Tibial nerve (tissue), 4 donors: ENCODE data around the gene CCDC88A. TPM values are rescaled to one million over a fixed set of nuclear protein-coding genes. Genes with fewer than 3 reads are reported as not detected.

Experiments used
- DNase-seq, 2 donors: peaks; one replicate each; pipeline ENCODE4 v3.0.0-alpha.2; 2019; ENCODE audit warnings: low spot score in 2 of 2
- H3K27ac ChIP-seq, 4 donors: fragments of 200-600 bp; sonication (generic) in 3 of 4; one replicate each; pipeline ENCODE4 v1.5.1; 2017 to 2019; ENCODE audit warnings: mild to moderate bottlenecking in 1 of 4
- H3K27me3 ChIP-seq, 2 donors: fragments of 200-600 bp; sonication (generic) in 1 of 2; one replicate each; pipeline versions ENCODE4 v1.5.1 to v1.6.0; 2017 to 2019
- H3K36me3 ChIP-seq, 3 donors: fragments of 200-600 bp; sonication (generic); one replicate each; pipeline ENCODE4 v1.5.1; 2018 to 2019
- H3K4me1 ChIP-seq, 4 donors: fragments of 200-600 bp; sonication (generic) in 3 of 4; one replicate each; pipeline ENCODE4 v1.5.1; 2017 to 2019
- H3K4me3 ChIP-seq, 4 donors: fragments of 200-600 bp; sonication (generic) in 3 of 4; one replicate each; pipeline ENCODE4 v1.5.1; 2017 to 2019; ENCODE audit warnings: mild to moderate bottlenecking in 1 of 4, moderate library complexity in 1 of 4
- H3K9me3 ChIP-seq, 4 donors: fragments of 200-600 bp; sonication (generic) in 3 of 4; one replicate each; pipeline ENCODE4 v1.5.1; 2017 to 2019
- EP300 ChIP-seq, 2 donors: sonication (generic); formaldehyde crosslinking; IDR thresholded peaks; one replicate each; pipeline ENCODE4 v1.6.1; 2017; ENCODE audit warnings: antibody characterized with exemption in 2 of 2, mild to moderate bottlenecking in 1 of 2
- POLR2A ChIP-seq, 2 donors: fragments of 450-650 bp; IDR thresholded peaks; one replicate each; pipeline ENCODE4 v1.6.1; 2017; ENCODE audit warnings: antibody characterized with exemption in 2 of 2, mild to moderate bottlenecking in 2 of 2, moderate library complexity in 2 of 2
- WGBS, 2 donors: methylation state at CpG; one replicate each; pipeline ENCODE4 v1.1.5; 2018; 5-methylcytosine and 5-hydroxymethylcytosine counted together
- total RNA-seq, 4 donors: library from RNA; depleted of rRNA; stranded (reverse); fragments of >200 nt; gene quantifications; one replicate each; pipeline ENCODE4 v1.1.0, GENCODE V29; 2016
- TF ChIP-seq, protein P1 (sequence below), 5 experiments: fragments of 200-600 bp in 3 of 5; fragments of 450-650 bp in 2 of 5; sonication (generic) in 3 of 5; IDR thresholded peaks; one replicate each; pipeline ENCODE4 v1.5.1; 2016 to 2019; ENCODE audit warnings: antibody characterized with exemption in 5 of 5, mild to moderate bottlenecking in 3 of 5, moderate library complexity in 2 of 5

CCDC88A gene
- total RNA-seq, 4 donors from 2014 or later: 41.0 to 64.7 (median 57.5) TPM

DNA sequence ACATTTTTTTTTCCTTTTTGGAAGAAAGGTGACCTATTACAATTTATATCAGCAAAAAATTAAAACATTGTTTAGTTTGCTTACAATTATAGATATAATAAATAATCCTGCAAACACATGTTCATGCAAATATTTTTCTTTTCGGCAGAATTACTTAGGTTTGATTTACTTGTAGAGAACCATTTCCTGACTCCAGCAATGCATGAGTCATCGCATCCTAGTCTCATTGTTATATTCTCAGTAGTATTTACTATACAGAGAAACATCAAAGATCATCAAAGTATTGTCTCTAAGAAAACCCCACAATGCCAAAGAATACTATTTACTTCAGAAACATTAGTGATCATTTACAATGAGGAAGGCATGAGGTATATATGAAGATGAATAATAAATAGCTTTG lies 110.2 kb downstream of the CCDC88A start:
- no peak for DNase-seq
- peaks cover 0 to 56% (median 0%) of the 10 kb centered on the region in 3 donors for H3K36me3 ChIP-seq

DNA sequence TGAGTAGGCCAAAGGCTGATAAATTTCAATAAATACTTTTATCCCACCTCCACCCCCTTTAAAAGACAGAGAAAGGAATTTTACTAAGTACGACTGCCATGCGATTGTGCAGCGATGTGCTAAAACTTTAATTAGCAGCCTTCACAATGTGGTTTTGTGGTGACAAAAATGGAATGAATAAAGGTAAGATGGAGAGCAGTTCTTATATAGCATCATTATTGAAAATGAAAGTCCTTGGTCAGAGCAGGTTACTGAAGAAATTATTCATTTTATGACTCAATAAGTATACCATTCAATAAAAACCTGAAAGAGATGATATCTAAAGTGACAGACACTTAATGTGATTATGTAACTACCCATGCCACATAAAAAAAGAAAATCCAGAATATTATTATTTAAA lies 117.4 kb downstream of the CCDC88A start:
- H3K4me3 ChIP-seq: no peak overlapping the region
- TF ChIP-seq EP300 (IDR thresholded peaks at IDR 0.05): no peak
- TF ChIP-seq, protein P1, sequence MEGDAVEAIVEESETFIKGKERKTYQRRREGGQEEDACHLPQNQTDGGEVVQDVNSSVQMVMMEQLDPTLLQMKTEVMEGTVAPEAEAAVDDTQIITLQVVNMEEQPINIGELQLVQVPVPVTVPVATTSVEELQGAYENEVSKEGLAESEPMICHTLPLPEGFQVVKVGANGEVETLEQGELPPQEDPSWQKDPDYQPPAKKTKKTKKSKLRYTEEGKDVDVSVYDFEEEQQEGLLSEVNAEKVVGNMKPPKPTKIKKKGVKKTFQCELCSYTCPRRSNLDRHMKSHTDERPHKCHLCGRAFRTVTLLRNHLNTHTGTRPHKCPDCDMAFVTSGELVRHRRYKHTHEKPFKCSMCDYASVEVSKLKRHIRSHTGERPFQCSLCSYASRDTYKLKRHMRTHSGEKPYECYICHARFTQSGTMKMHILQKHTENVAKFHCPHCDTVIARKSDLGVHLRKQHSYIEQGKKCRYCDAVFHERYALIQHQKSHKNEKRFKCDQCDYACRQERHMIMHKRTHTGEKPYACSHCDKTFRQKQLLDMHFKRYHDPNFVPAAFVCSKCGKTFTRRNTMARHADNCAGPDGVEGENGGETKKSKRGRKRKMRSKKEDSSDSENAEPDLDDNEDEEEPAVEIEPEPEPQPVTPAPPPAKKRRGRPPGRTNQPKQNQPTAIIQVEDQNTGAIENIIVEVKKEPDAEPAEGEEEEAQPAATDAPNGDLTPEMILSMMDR (IDR thresholded peaks at IDR 0.05): no peak
- TF ChIP-seq POLR2A (IDR thresholded peaks at IDR 0.05): no peak
- no peak overlapping the region for H3K27ac ChIP-seq
- WGBS, 2 donors: 94 to 96% methylated on average over 3 of the region's 3 CpGs
- peaks cover 0 to 32% (median 0%) of the 10 kb centered on the region in 3 donors for H3K36me3 ChIP-seq
- H3K4me1 ChIP-seq: no peaks in the 10 kb centered on the region
- H3K27me3 ChIP-seq: no peaks in the 10 kb centered on the region
- DNase-seq: no peak
- no peaks in the 10 kb centered on the region for H3K9me3 ChIP-seq

More for the DNA sequence above, 110.2 kb downstream of the CCDC88A start:
- no peaks in the 10 kb centered on the region for H3K4me1 ChIP-seq
- no peak for TF ChIP-seq EP300 (IDR thresholded peaks at IDR 0.05)
- no peak for TF ChIP-seq POLR2A (IDR thresholded peaks at IDR 0.05)
- TF ChIP-seq, protein P1 (IDR thresholded peaks at IDR 0.05): no peak
- H3K27me3 ChIP-seq: no peaks in the 10 kb centered on the region
- H3K9me3 ChIP-seq: no peaks in the 10 kb centered on the region
- H3K4me3 ChIP-seq: no peak overlapping the region
- no peak overlapping the region for H3K27ac ChIP-seq
- 76 to 78% methylated on average over 2 of the region's 2 CpGs for WGBS, 2 donors

DNA sequence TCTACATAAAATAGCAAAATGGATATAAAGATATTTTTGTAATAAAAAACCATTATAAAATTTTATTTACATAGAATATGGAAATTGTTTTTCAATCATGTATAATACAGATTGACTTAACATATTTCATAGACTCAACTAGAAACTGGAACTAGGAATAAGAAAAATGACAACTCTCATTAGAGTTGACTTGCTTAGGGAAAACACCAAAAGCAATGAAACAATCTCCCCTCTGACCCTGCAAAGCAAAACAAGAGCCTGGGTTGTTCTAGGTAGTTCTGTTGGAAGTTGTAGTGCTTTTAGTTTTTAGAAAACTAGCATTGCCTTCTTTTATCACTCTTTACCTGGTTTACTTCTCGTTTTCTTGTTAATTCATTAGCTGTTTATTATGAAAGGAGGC lies 118.4 kb downstream of the CCDC88A start:
- Histone ChIP-seq H3K4me1 (no peaks in the 10 kb centered on the region), H3K9me3 (no peaks in the 10 kb centered on the region), H3K27me3 (no peaks in the 10 kb centered on the region), H3K27ac (no peak overlapping the region), H3K36me3 (peaks cover 0 to 31% (median 0%) of the 10 kb centered on the region in 3 donors), H3K4me3 (no peak overlapping the region)
- no peak for DNase-seq
- TF ChIP-seq, protein P1 (IDR thresholded peaks at IDR 0.05): no peak
- no peak for TF ChIP-seq EP300 (IDR thresholded peaks at IDR 0.05)
- no peak for TF ChIP-seq POLR2A (IDR thresholded peaks at IDR 0.05)
- WGBS, 2 donors: 98 to 100% methylated on average over 1 of the region's 1 CpG

DNA sequence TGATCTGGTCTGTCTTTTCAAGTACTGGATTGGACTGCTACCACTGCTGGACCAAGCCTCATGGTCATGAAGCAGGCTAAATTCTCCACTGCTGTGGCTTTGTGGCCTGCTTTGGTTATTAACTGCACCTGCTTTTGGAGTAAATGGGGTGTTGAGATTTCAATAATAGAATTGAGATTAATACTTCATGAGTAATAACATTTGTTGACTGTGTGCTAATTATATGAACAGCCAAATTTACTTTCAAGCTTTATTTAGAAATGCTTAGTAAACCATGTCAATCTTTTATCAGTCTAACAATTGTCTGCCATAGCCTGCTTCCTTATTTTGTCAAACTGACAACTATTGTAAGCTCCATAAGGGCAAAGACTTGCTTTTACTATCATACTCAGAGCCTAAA lies 123.3 kb downstream of the CCDC88A start:
- no peak for TF ChIP-seq EP300 (IDR thresholded peaks at IDR 0.05)
- TF ChIP-seq, protein P1 (IDR thresholded peaks at IDR 0.05): no peak
- no peak for DNase-seq
- Histone ChIP-seq H3K9me3 (no peaks in the 10 kb centered on the region), H3K27me3 (no peaks in the 10 kb centered on the region), H3K4me1 (no peaks in the 10 kb centered on the region), H3K36me3 (peaks cover 0 to 37% (median 0%) of the 10 kb centered on the region in 3 donors), H3K4me3 (no peak overlapping the region), H3K27ac (no peak overlapping the region)

DNA sequence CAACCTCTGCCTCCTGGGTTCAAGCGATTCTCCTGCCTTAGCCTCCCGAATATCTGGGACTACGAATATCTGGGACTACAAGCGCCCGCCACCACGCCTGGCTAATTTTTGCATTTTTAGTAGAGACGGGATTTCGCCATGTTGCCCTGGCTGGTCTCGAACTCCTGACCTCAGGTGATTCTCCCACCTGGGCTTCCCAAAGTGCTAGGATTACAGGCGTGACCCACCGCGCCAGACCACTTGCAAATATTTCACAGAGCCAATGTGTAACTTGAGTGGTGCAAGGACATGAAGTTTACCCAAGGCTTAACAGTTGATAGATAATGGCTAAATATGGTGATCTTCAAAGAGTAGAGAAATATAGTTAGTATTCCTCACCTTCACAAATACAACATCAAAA lies 136.6 kb downstream of the CCDC88A start:
- DNase-seq: no peak
- no peaks in the 10 kb centered on the region for H3K9me3 ChIP-seq
- H3K36me3 ChIP-seq: peaks cover 0 to 7% (median 0%) of the 10 kb centered on the region in 3 donors
- WGBS, 2 donors: 96 to 98% methylated on average over 12 of the region's 12 CpGs
- H3K4me1 ChIP-seq: peaks cover 0 to 14% (median 3%) of the 10 kb centered on the region in 4 donors
- no peak for TF ChIP-seq EP300 (IDR thresholded peaks at IDR 0.05)
- no peak for TF ChIP-seq POLR2A (IDR thresholded peaks at IDR 0.05)
- TF ChIP-seq, protein P1 (IDR thresholded peaks at IDR 0.05): no peak
- H3K4me3 ChIP-seq: peak overlapping the region in 1 of 4 donors; percentile 69
- H3K27ac ChIP-seq: no peak overlapping the region
- H3K27me3 ChIP-seq: no peaks in the 10 kb centered on the region
